ENCODE data around the gene S100A13. TPM values are rescaled to one million over a fixed set of nuclear protein-coding genes. Genes with fewer than 3 reads are reported as not detected.
"Not testable (repeated sequence)": the region's sequence is repeated elsewhere in the genome, so short reads cannot be mapped to it uniquely, and the experiment has no call there.

The S100A13 gene
- 105 and 172 TPM in 2 replicates for total RNA-seq
- polyA plus RNA-seq: 399 TPM in 2 replicates
- polyA plus RNA-seq (2012): 418 and 440 TPM in 2 replicates
- 236 and 255 TPM in 2 replicates for polyA minus RNA-seq (ENCODE audit: low replicate concordance)

GRCh38 chr1:153626904-153627714 lies at the start of gene S100A13:
Gene S100A13, minus strand, starts transcription at chr1:153627505. Its CDS starts 1,033 bp downstream, at chr1:153626472.
- Histone ChIP-seq H3K4me1 (ENCODE audit: control insufficient read depth, extremely low read depth, insufficient read depth, low read length) (peaks cover 2% of the 10 kb centered on the region), H3K9ac (ENCODE audit: insufficient read depth, low read length) (peak within 1 kb of the TSS; percentile 84), H2AFZ (ENCODE audit: low read length) (peak within 1 kb of the TSS; percentile 15), H3K27ac (ENCODE audit: insufficient read depth, low read length) (peak within 1 kb of the TSS; percentile 95), H3K27me3 (ENCODE audit: control insufficient read depth, insufficient read depth, low read length) (no peaks in the 10 kb centered on the region), H3K36me3 (ENCODE audit: control insufficient read depth, insufficient read depth, low read length) (peaks cover 3% of the 10 kb centered on the region), H3K79me2 (ENCODE audit: control insufficient read depth, insufficient read depth, low read length) (peaks cover 18% of the 10 kb centered on the region), H3K4me2 (ENCODE audit: extremely low read depth, insufficient read depth, low read length) (peak within 1 kb of the TSS; percentile 75), H3K9me3 (ENCODE audit: control insufficient read depth, insufficient read depth, low read depth, low read length) (no peaks in the 10 kb centered on the region), H3K4me3 (replicated peaks in 1 of 4; ENCODE audit: control extremely low read depth in 1 of 4, insufficient read depth in 1 of 4, low read depth in 3 of 4, low read length in 4 of 4) (peak within 1 kb of the TSS; percentile 72 to 89 (median 78)), H4K20me1 (ENCODE audit: control insufficient read depth, extremely low read depth, insufficient read depth, low read length) (no peaks in the 10 kb centered on the region)
- DNase-seq (ENCODE audit: low read depth in 2 of 2): peak; percentile 94 to 96
- TF ChIP-seq CTCF (conservative IDR thresholded peaks at IDR 0.05 in 1 of 2, IDR thresholded peaks at IDR 0.05 in 1 of 2; ENCODE audit: low read depth in 1 of 2, low read length in 2 of 2) (peak in 1 of 2 donors; percentile 47), EZH2 (IDR thresholded peaks at IDR 0.05; ENCODE audit: low read length, missing control alignments) (no peak)

GRCh38 chr1:153673511-153673910 lies 46.2 kb upstream of the S100A13 start:
- no peak overlapping the region for H3K9ac ChIP-seq (ENCODE audit: insufficient read depth, low read length)
- H3K27ac ChIP-seq (ENCODE audit: insufficient read depth, low read length): no peak overlapping the region
- H3K4me2 ChIP-seq (ENCODE audit: extremely low read depth, insufficient read depth, low read length): no peak overlapping the region
- H3K27me3 ChIP-seq (ENCODE audit: control insufficient read depth, insufficient read depth, low read length): peaks cover 6% of the 10 kb centered on the region
- no peak overlapping the region for H3K4me3 ChIP-seq (replicated peaks in 1 of 4; ENCODE audit: control extremely low read depth in 1 of 4, insufficient read depth in 1 of 4, low read depth in 3 of 4, low read length in 4 of 4)
- peaks cover 14% of the 10 kb centered on the region for H3K4me1 ChIP-seq (ENCODE audit: control insufficient read depth, extremely low read depth, insufficient read depth, low read length)
- no peaks in the 10 kb centered on the region for H4K20me1 ChIP-seq (ENCODE audit: control insufficient read depth, extremely low read depth, insufficient read depth, low read length)
- DNase-seq (ENCODE audit: low read depth in 2 of 2): no peak
- no peak overlapping the region for H2AFZ ChIP-seq (ENCODE audit: low read length)
- H3K36me3 ChIP-seq (ENCODE audit: control insufficient read depth, insufficient read depth, low read length): peaks cover 4% of the 10 kb centered on the region
- peaks cover 22% of the 10 kb centered on the region for H3K79me2 ChIP-seq (ENCODE audit: control insufficient read depth, insufficient read depth, low read length)
- no peaks in the 10 kb centered on the region for H3K9me3 ChIP-seq (ENCODE audit: control insufficient read depth, insufficient read depth, low read depth, low read length)
- TF ChIP-seq EZH2 (IDR thresholded peaks at IDR 0.05; ENCODE audit: low read length, missing control alignments) (no peak), CTCF (conservative IDR thresholded peaks at IDR 0.05 in 1 of 2, IDR thresholded peaks at IDR 0.05 in 1 of 2; ENCODE audit: low read depth in 1 of 2, low read length in 2 of 2) (no peak)

- H3K36me3 ChIP-seq (ENCODE audit: control insufficient read depth, insufficient read depth, low read length): peaks cover 10% of the 10 kb centered on the region
- not testable (repeated sequence) for H3K27me3 ChIP-seq (ENCODE audit: control insufficient read depth, insufficient read depth, low read length); H3K4me1 ChIP-seq (ENCODE audit: control insufficient read depth, extremely low read depth, insufficient read depth, low read length); H3K9ac ChIP-seq (ENCODE audit: insufficient read depth, low read length); H4K20me1 ChIP-seq (ENCODE audit: control insufficient read depth, extremely low read depth, insufficient read depth, low read length); DNase-seq (ENCODE audit: low read depth in 2 of 2); H3K9me3 ChIP-seq (ENCODE audit: control insufficient read depth, insufficient read depth, low read depth, low read length)
- peaks cover 32% of the 10 kb centered on the region for H3K79me2 ChIP-seq (ENCODE audit: control insufficient read depth, insufficient read depth, low read length)
- H3K4me2 ChIP-seq (ENCODE audit: extremely low read depth, insufficient read depth, low read length): peak overlapping the region; percentile 75
- H2AFZ ChIP-seq (ENCODE audit: low read length): peak overlapping the region; percentile 62
- peak overlapping the region; percentile 34 to 83 (median 53) for H3K4me3 ChIP-seq (replicated peaks in 1 of 4; ENCODE audit: control extremely low read depth in 1 of 4, insufficient read depth in 1 of 4, low read depth in 3 of 4, low read length in 4 of 4)
- peak overlapping the region; percentile 50 for H3K27ac ChIP-seq (ENCODE audit: insufficient read depth, low read length)
Observed at GRCh38 chr1:153671628-153672353, 44.5 kb upstream of the S100A13 start.

Measured in fibroblast of lung (primary cell).